GM13976 (cell line): ENCODE measurements around the gene FAM131A.

Experiments
- DNase-seq: peaks from one replicate; pipeline ENCODE4 v3.0.0; 2012; ENCODE audit warnings: low spot score
- in situ Hi-C: fragments of 300-500 bp; cut with MboI; formaldehyde crosslinking; loops from one replicate; pipeline ENCODE4 v1.12.0; 2022; ENCODE audit warnings: low sequenced_read_pairs, mixed read lengths, inconsistent platforms; ENCODE audit not compliant: unreplicated experiment
- TF ChIP-seq, protein P1 (sequence below): IDR thresholded peaks from 2 replicates; pipeline ENCODE4 v1.5.1; 2012; ENCODE audit warnings: borderline replicate concordance, mild to moderate bottlenecking; ENCODE audit not compliant: insufficient read depth; ENCODE audit errors: extremely low read depth, missing control alignments, control extremely low read depth

The FAM131A gene

GRCh38 chr3:184352149-184352785 lies 14.9 kb downstream of the FAM131A start:
- in situ Hi-C loops: no loop called here
- TF ChIP-seq, protein P1, sequence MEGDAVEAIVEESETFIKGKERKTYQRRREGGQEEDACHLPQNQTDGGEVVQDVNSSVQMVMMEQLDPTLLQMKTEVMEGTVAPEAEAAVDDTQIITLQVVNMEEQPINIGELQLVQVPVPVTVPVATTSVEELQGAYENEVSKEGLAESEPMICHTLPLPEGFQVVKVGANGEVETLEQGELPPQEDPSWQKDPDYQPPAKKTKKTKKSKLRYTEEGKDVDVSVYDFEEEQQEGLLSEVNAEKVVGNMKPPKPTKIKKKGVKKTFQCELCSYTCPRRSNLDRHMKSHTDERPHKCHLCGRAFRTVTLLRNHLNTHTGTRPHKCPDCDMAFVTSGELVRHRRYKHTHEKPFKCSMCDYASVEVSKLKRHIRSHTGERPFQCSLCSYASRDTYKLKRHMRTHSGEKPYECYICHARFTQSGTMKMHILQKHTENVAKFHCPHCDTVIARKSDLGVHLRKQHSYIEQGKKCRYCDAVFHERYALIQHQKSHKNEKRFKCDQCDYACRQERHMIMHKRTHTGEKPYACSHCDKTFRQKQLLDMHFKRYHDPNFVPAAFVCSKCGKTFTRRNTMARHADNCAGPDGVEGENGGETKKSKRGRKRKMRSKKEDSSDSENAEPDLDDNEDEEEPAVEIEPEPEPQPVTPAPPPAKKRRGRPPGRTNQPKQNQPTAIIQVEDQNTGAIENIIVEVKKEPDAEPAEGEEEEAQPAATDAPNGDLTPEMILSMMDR: no peak
- no peak for DNase-seq

- DNase-seq: no peak
- in situ Hi-C loops: no loop called here
- TF ChIP-seq, protein P1: no peak
Observed at GRCh38 chr3:184352897-184353545, 15.6 kb downstream of the FAM131A start.

GRCh38 chr3:184353546-184353941 lies 16.1 kb downstream of the FAM131A start:
- DNase-seq: no peak
- TF ChIP-seq, protein P1: no peak
- in situ Hi-C loops: no loop called here

- in situ Hi-C loops: no loop called here
- DNase-seq: peak; percentile 87
- TF ChIP-seq, protein P1: peak; percentile 82
Observed at GRCh38 chr3:184354121-184354728, 16.8 kb downstream of the FAM131A start.

DNA sequence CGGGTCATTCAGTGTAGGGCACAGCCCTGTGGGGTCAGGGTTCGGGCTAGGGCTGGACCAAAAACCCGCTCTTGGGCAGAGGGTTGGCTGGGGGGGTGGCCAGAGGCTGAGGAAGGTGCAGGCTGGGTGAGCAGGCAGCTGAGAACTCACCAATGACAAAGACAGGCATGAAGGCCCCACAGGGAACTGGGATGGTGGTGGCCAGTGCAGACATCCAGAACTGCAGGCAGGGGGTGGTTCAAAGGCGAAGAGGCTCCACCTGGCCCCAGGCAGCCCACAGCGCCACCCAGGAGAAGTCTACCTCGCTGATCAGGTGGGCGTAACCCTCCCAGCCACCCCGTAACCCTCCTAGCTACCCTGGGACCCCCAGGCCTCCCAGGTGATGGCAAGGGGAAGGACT lies 17.4 kb downstream of the FAM131A start:
- DNase-seq: no peak
- in situ Hi-C loops: no loop called here
- TF ChIP-seq, protein P1: no peak

- no peak for DNase-seq
- in situ Hi-C loops: no loop called here
- TF ChIP-seq, protein P1: no peak
Observed at GRCh38 chr3:184355261-184356040, 18.1 kb downstream of the FAM131A start.
